ENCODE results near the gene FAM180A.

DNA sequence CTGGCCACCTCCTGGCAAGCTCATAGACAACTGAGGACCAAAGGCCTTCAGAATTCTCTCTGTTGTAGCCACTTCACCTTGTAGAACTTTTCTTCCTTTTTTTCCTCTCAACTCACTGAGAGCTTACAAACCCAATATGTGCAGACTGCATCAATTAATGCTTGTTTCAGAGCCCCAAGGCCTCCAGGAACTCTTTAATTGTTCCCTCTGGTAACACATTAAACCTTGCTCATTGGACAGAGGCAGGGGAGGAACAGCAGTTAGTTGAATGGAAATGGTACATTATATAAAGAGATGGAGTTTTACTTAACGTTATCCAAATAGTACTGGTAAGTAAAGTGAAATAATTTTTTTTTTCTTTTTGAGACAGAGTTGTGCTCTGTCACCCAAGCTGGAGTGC lies 61.1 kb downstream of the FAM180A start:
- TF ChIP-seq, protein P1, sequence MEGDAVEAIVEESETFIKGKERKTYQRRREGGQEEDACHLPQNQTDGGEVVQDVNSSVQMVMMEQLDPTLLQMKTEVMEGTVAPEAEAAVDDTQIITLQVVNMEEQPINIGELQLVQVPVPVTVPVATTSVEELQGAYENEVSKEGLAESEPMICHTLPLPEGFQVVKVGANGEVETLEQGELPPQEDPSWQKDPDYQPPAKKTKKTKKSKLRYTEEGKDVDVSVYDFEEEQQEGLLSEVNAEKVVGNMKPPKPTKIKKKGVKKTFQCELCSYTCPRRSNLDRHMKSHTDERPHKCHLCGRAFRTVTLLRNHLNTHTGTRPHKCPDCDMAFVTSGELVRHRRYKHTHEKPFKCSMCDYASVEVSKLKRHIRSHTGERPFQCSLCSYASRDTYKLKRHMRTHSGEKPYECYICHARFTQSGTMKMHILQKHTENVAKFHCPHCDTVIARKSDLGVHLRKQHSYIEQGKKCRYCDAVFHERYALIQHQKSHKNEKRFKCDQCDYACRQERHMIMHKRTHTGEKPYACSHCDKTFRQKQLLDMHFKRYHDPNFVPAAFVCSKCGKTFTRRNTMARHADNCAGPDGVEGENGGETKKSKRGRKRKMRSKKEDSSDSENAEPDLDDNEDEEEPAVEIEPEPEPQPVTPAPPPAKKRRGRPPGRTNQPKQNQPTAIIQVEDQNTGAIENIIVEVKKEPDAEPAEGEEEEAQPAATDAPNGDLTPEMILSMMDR (optimal IDR thresholded peaks at IDR 0.05 in 1 of 3, IDR thresholded peaks at IDR 0.05 in 1 of 3, conservative IDR thresholded peaks at IDR 0.05 in 1 of 3; ENCODE audit: extremely low read depth in 1 of 3, insufficient read depth in 2 of 3, low read length in 3 of 3) = no peak
- no peak for TF ChIP-seq EZH2 (IDR thresholded peaks at IDR 0.05; ENCODE audit: low read length)

All from keratinocyte (primary cell).